Kidney (tissue), 14 donors: Measurements from ENCODE around the gene PDE10A. TPM values are rescaled to one million over a fixed set of nuclear protein-coding genes. Genes with fewer than 3 reads are reported as not detected.

ENCODE experiments used
- DNase-seq, 5 donors: peaks; one replicate each; pipeline ENCODE4 v3.0.0-alpha.2; 2013 to 2020
- FAIRE-seq: peaks from 2 replicates; lab custom pipeline; 2012; peaks lifted over from hg19 to GRCh38; lab: Jason Lieb, UNC
- H3K27ac ChIP-seq, 2 donors: one replicate each; pipeline ENCODE4 v1.7.0; 2013; ENCODE audit warnings: low read depth in 2 of 2, low read length in 2 of 2, inconsistent platforms in 1 of 2
- H3K27me3 ChIP-seq: one replicate; pipeline ENCODE4 v1.7.1; 2013; ENCODE audit warnings: low read length, inconsistent platforms; ENCODE audit not compliant: control insufficient read depth, insufficient read depth
- H3K36me3 ChIP-seq, 3 donors: one replicate each; pipeline versions ENCODE4 v1.7.0 to v1.7.1; 2013; ENCODE audit warnings: low read length in 3 of 3, control low read depth in 1 of 3, inconsistent platforms in 1 of 3; ENCODE audit not compliant: insufficient read depth in 3 of 3, control insufficient read depth in 2 of 3
- H3K4me1 ChIP-seq, 3 donors: one replicate each; pipeline versions ENCODE4 v1.7.0 to v1.7.1; 2013; ENCODE audit warnings: low read length in 3 of 3, inconsistent platforms in 1 of 3, low read depth in 1 of 3; ENCODE audit not compliant: control insufficient read depth in 2 of 3, insufficient read depth in 2 of 3
- H3K4me3 ChIP-seq, 3 donors: one replicate each; pipeline versions ENCODE4 v1.7.0 to v1.8.1; 2013; ENCODE audit warnings: low read length in 3 of 3, control low read depth in 1 of 3, inconsistent platforms in 1 of 3
- H3K9ac ChIP-seq, 3 donors: one replicate each; pipeline versions ENCODE4 v1.7.0 to v1.7.1; 2013; ENCODE audit warnings: low read length in 3 of 3, control low read depth in 1 of 3, inconsistent platforms in 1 of 3
- H3K9me3 ChIP-seq, 3 donors: one replicate each; pipeline versions ENCODE4 v1.7.0 to v1.7.1; 2013; ENCODE audit warnings: low read length in 3 of 3, control low read depth in 1 of 3, inconsistent platforms in 1 of 3; ENCODE audit not compliant: control insufficient read depth in 2 of 3, insufficient read depth in 1 of 3
- CTCF ChIP-seq: IDR thresholded peaks from 3 replicates; pipeline ENCODE4 v1.5.1; 2012; ENCODE audit warnings: mild to moderate bottlenecking, moderate library complexity, borderline replicate concordance; ENCODE audit not compliant: insufficient read depth; ENCODE audit errors: extremely low read depth
- intact Hi-C: fragments of 100-400 bp; cut with DNase I; formaldehyde crosslinking; loops from one replicate; pipeline ENCODE4 v1.11.1; 2022
- polyA plus RNA-seq: library from polyadenylated mRNA; stranded (reverse); fragments of 350-450 nt; fragmentation: Illumina TruSeq; extraction: RNeasy Lipid Tissue Mini Kit (QIAGEN cat#74804); gene quantifications from one replicate; pipeline ENCODE4 v1.2.3, GENCODE V29; 2014; ENCODE audit warnings: low read depth, low replicate concordance; ENCODE audit not compliant: insufficient read depth
- total RNA-seq: library from RNA; stranded (reverse); fragmentation: NEBNext Ultra II Directional; extraction: Animal tissue kit (Norgen Biotek cat#: 25700); gene quantifications from one replicate; pipeline ENCODE4 v1.2.1, GENCODE V29; 2021
- donor health status: control.
- donor health status: control.
- donor health status: control.
- donor health status: control.
- donor health status: control.
- donor health status: DM: yes; HTN: yes; CAD: no.
- donor health status: Normal renal cell carcinoma (clear cell type).

PDE10A gene
- total and polyA plus RNA-seq, 2 donors from 2014 or later, result 4.8 to 23.1 TPM

GRCh38 chr6:165383323-165383722 is 279.7 kb downstream of the PDE10A start:
- Histone ChIP-seq H3K4me3 (no peak overlapping the region), H3K27ac (no peak overlapping the region), H3K9ac (no peak overlapping the region), H3K27me3 (no peaks in the 10 kb centered on the region), H3K9me3 (no peaks in the 10 kb centered on the region), H3K36me3 (peaks cover 0 to 6% (median 3%) of the 10 kb centered on the region in 3 donors), H3K4me1 (no peaks in the 10 kb centered on the region)
- TF ChIP-seq CTCF, result no peak
- FAIRE-seq (no peak), DNase-seq (no peak)
- intact Hi-C loops, result no loop called here

- Histone ChIP-seq H3K9ac (no peak overlapping the region), H3K36me3 (peaks cover 0 to 2% (median 2%) of the 10 kb centered on the region in 3 donors), H3K4me3 (no peak overlapping the region), H3K9me3 (no peaks in the 10 kb centered on the region), H3K4me1 (no peaks in the 10 kb centered on the region), H3K27ac (no peak overlapping the region), H3K27me3 (no peaks in the 10 kb centered on the region)
- TF ChIP-seq CTCF, result no peak
- intact Hi-C loops, result no loop called here
- DNase-seq, result no peak
- no peak for FAIRE-seq
Observed at GRCh38 chr6:165376100-165376499, 286.9 kb downstream of the PDE10A start.

- Histone ChIP-seq H3K27me3 (no peaks in the 10 kb centered on the region), H3K4me3 (no peak overlapping the region), H3K4me1 (no peaks in the 10 kb centered on the region), H3K9ac (no peak overlapping the region), H3K9me3 (peaks cover 0 to 9% (median 2%) of the 10 kb centered on the region in 3 donors), H3K27ac (no peak overlapping the region), H3K36me3 (no peaks in the 10 kb centered on the region)
- intact Hi-C loops, result no loop called here
- FAIRE-seq (no peak), DNase-seq (no peak)
- no peak for TF ChIP-seq CTCF
Observed at GRCh38 chr6:165365371-165365770, 297.7 kb downstream of the PDE10A start.

- Histone ChIP-seq H3K4me3 (no peak overlapping the region), H3K36me3 (peaks cover 0 to 2% (median 0%) of the 10 kb centered on the region in 3 donors), H3K9me3 (no peaks in the 10 kb centered on the region), H3K27me3 (no peaks in the 10 kb centered on the region), H3K4me1 (no peaks in the 10 kb centered on the region), H3K27ac (no peak overlapping the region), H3K9ac (no peak overlapping the region)
- TF ChIP-seq CTCF, result no peak
- intact Hi-C loops, result no loop called here
- FAIRE-seq (no peak), DNase-seq (no peak)
Observed at GRCh38 chr6:165345700-165346099, 317.3 kb downstream of the PDE10A start.
